ENCODE results near the gene TEX36.
"Not testable (repeated sequence)": the region's sequence is repeated elsewhere in the genome, so short reads cannot be mapped to it uniquely, and the experiment has no call there.

Gene TEX36

GRCh38 chr10:125692196-125692595, 9.2 kb upstream of the TEX36 start:
- DNase-seq (ENCODE audit: low read depth) = no peak

- DNase-seq (ENCODE audit: low read depth) = no peak
Measured at GRCh38 chr10:125691160-125691981, 8.4 kb upstream of the TEX36 start.

DNA sequence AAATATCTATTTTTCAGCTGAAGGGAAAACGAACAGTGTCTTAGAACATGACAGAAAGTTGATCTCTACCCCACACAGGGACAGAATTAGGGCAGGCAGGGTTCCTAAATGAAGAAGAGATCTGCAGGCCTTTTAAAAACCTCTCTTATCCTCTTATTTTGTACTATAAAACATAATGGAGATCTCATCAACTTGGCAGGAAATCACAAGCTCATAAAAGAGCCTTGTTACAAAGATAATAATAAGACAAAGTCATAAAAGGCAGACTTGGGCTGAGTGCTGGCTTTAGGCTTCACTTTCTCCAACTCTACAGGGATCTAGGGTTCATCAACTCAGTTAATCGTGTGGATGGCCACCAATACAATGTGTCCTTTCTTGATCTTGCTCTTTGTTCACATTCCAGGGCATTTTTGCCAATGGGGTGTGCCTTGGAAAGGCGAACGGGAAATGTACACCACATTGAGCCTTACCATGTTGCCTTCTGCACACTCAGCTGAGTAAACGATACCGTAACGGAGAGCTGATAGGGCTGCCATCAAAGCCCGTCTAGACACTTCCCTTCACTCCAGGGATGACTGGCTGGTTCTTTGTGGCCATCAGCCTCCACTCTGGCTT, 7.1 kb upstream of the TEX36 start:
- no peak for DNase-seq (ENCODE audit: low read depth)

DNA sequence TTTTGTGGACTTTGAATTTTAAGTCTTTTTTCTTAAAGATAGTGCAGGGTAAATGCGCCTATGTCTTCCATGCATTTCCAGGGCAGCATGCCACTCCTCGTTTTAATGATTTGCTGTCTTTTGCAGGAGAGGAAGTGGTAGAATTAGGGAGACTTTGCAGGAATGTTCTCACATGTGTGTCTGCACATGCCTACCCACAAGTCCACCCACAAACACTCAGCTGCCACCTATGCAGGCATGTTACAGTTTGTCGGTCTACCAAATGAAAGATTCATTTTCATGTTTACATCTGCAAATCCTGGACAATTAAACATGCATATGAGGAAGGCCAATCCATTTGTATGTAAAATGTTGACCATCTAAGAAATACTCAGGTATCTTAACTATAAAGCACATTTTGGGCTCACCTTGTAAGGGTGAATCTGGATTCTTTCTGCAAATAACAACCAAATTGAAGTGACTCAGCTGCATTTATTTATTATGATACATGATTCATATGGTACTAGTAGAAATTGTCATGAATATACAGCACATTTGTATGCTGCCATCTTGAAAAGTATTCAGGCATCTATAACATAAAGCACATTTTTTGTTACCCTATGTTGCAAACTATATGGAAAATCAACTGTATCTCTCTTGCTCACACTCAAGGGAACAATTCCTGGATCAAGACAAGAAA, 4.7 kb upstream of the TEX36 start:
- DNase-seq (ENCODE audit: low read depth) = no peak

DNA sequence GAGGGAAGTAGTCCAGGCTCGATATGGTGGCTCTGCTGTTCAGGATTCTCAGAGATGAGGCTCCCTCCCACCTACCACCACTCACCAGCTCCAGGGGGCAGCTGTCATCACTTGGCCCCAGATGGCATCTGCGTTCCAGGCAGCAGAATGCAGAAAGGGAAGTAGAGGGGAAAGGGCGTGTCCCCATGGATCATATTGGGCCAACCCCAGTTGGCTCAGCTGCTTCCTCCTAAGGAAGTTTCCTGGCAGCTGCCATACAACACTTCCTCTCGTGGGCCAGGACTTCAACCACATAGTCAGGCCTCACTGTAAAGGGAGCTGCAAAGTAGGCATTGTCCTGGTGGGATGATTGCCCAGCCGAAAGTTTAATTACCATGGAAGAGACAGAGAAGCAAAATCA, 1.6 kb upstream of the TEX36 start:
- no peak for DNase-seq (ENCODE audit: low read depth)

- DNase-seq (ENCODE audit: low read depth) = no peak
Measured at GRCh38 chr10:125683821-125684220, 858 bp upstream of the TEX36 start.

DNA sequence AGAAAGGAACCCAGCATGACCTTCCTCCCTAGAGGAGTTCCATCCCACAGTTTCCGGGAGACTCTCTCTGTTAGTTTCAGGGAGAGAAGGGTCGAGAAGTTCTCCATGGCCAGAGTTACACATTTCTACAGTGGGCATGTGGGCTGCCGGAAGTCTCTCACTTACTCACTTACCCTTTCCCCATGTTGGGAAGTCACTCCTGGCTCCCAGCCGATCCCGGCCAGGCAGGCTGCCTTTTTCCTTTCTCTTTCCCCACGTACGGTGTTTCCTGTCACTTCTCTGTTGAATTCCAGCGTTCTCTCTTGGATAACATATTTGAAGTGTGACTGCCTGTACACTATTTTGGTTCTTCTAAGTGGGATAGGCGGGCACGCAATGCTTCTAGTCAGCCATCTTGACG, 3.5 kb downstream of the TEX36 start:
- no peak for DNase-seq (ENCODE audit: low read depth)

GRCh38 chr10:125672884-125673283, 10.1 kb downstream of the TEX36 start:
- DNase-seq (ENCODE audit: low read depth) = no peak

DNA sequence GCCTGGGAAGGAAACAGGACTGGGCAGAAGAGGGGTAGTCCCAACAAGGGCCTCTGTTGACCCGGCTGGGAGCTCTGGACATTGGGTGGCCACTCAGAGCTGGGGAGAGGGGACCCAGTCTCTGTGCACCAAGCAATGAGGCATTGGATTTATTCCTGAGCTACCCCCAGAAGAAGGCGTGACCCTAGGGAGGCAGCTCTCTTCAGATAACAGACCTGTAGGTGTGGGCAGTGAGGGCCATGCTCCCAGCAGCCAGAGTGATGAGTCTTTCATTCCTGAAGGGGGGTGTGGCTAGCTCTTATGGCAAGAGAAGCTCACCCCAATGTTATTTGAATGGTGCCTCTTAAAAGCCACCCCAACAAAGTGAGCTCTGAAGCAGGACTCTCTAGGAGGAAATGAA, 20.4 kb downstream of the TEX36 start:
- DNase-seq (ENCODE audit: low read depth) = no peak

DNA sequence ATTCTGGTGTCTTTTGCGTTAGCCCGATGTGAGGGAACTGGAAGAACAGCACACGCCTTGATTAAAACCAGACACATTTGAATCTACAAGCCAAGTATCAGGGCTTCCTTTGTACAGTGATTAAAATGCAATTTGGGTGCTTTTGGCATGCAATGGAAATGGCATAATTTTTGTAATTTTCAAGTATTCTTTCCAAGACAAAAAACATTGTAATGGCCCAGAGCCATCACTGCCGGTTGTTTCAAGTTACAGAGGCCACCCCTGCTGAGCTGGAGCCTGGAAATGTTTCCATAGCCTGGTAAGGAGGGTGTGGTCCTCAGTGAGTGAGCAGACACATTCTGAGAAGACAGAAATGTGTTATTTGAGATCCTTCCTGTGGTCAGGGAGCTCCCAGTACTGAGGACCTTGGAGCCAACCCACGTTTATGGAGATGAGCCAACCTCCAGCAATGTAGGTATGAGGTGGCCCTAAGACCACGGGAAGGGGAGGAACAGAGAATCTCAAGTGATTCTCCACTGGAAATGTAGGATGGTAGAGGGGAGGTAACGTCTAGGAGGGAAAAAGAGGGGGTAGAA, 20.9 kb downstream of the TEX36 start:
- DNase-seq (ENCODE audit: low read depth) = no peak

DNA sequence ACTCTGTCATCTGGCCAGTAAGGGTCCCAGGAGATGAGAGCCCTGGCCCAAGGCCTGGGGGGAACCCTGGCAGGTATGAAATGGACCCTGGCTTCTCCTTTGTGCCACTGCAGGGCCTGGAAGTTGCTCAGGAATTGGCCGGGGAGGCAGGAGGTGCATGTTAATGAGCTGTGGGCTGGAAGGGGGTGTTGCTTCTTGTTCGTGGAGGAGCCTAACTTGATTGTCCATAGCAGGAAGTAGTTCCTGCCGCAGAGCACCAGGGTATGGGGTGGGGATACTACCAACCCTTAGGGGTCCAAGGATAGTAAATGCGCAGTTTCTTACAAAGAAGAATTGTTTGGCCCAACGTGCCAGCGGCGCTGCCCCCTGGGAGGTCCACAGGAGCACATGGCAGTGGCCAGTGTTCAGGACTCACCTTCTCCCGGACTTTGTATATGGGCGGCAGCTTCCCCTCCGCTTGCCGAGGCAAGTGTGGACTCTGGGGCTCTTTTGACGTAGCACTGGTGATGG, 21.5 kb downstream of the TEX36 start:
- DNase-seq (ENCODE audit: low read depth) = no peak

- no peak for DNase-seq (ENCODE audit: low read depth)
Measured at GRCh38 chr10:125659071-125659470, 23.9 kb downstream of the TEX36 start.

DNA sequence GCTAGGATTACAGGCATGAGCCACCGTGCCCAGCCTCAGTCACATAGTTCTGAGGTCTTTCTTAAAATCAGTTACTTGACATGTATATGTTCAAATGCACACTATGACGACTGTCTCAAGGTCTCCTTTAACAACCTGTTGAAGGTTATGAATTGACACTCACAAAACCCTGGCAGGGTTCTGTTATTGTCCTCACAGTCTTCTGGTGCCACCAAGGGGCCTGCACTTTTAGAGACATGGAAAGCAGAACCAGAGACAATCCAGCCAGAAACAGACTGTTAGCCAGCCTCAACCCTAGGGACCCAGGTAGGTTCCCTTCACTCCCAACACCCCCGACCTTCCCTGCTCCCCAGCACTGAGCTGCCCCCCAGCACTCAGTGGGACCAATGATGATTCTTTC, 26.4 kb downstream of the TEX36 start:
- no peak for DNase-seq (ENCODE audit: low read depth)

GRCh38 chr10:125653113-125653512, 29.9 kb downstream of the TEX36 start:
- not testable (repeated sequence) for DNase-seq (ENCODE audit: low read depth)

- no peak for DNase-seq (ENCODE audit: low read depth)
Measured at GRCh38 chr10:125646311-125646710, 36.7 kb downstream of the TEX36 start.

GRCh38 chr10:125641398-125641797, 41.6 kb downstream of the TEX36 start:
- DNase-seq (ENCODE audit: low read depth) = no peak

GRCh38 chr10:125640653-125641052, 42.3 kb downstream of the TEX36 start:
- no peak for DNase-seq (ENCODE audit: low read depth)

DNA sequence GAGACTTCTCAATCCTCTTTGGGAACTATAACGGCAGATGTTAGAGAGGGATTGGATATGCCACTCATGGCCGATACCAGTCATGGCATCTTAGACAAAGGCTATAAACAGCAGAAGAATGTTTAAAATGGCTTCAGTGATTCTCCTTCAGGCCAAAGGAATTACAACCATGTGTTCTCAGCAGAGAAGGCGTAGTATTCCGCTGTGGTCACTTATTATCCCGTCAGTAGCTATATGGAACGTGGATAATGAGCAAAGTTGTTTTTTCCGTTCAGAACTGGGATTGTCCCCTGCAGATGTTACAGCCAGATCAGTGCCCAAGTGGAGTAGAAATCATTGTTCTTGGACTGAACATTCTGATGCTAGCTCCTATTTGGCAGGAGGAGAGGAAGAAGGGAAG, 43.1 kb downstream of the TEX36 start:
- no peak for DNase-seq (ENCODE audit: low read depth)

- no peak for DNase-seq (ENCODE audit: low read depth)
Measured at GRCh38 chr10:125638555-125638954, 44.4 kb downstream of the TEX36 start.

- no peak for DNase-seq (ENCODE audit: low read depth)
Measured at GRCh38 chr10:125637496-125637895, 45.5 kb downstream of the TEX36 start.

GRCh38 chr10:125634606-125635005, 48.4 kb downstream of the TEX36 start:
- DNase-seq (ENCODE audit: low read depth) = no peak

DNA sequence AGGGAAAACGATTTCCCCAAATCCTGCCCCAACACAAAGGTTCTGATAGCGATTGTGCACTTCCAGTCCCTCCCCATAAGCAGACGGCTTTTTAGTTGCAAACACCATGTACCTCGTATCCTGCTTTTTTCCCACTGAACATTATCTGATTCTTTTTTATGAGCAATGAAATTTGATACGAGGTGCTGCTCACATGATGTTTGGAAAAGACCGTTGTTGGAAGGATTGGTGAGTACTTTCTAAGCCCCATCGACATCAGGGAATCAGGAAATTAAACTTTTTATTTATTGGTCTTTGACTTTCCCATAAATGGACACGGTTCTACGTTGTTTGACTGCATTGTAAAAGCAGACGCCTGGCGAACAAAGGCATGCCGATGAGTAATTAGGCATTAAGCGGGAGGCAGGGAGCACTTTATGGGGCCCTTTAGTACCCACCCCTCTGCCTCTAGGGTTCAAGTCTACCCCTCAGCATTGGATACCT, 49.4 kb downstream of the TEX36 start:
- DNase-seq (ENCODE audit: low read depth) = no peak

DNA sequence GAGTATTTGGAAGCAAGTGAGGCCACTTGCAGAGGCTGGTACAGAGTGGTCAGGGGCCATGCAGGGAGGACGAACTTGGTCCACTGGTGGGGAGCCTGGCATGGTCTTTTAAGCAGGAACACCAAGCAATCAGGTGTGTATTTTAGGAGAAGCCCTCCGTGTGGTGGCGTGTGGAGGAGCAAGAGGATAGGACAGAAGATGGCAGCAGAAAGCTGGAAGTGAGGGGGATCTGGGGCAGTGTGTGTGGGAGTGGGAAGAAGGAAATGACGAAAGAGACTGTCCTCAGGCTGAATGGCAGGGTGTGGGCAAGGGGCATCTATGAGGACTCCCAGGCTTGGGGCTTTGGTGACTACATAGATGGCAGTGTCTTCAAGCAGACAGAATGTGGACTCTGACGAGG, 51.2 kb downstream of the TEX36 start:
- DNase-seq (ENCODE audit: low read depth) = no peak

Measured in stimulated activated CD8-positive, alpha-beta memory T cell treated with anti-CD3 and anti-CD28 coated beads, Interleukin-4, amount 100 ng/mL, for 24 hours (primary cell).